ENCODE results near the gene ARPC1B.

GRCh38 chr7:99406557-99406956, 32.0 kb downstream of the ARPC1B start:
- TF ChIP-seq PBX3 (IDR thresholded peaks at IDR 0.05) (no peak), CTCF (IDR thresholded peaks at IDR 0.05) (no peak), POLR2AphosphoS5 (IDR thresholded peaks at IDR 0.05; ENCODE audit: low read depth, low read length) (no peak), SIN3A (IDR thresholded peaks at IDR 0.05; ENCODE audit: borderline replicate concordance, low read depth, low read length) (no peak), FOXM1 (IDR thresholded peaks at IDR 0.05; ENCODE audit: low read depth) (no peak), USF2 (IDR thresholded peaks at IDR 0.05; ENCODE audit: borderline replicate concordance, low read depth, low read length) (no peak), CHD2 (IDR thresholded peaks at IDR 0.05; ENCODE audit: low read length, partially characterized antibody) (no peak), EZH2phosphoT487 (IDR thresholded peaks at IDR 0.05; ENCODE audit: borderline replicate concordance, low read depth) (no peak), MAX (IDR thresholded peaks at IDR 0.05; ENCODE audit: low read depth) (no peak), RFX5 (IDR thresholded peaks at IDR 0.05; ENCODE audit: low read length) (no peak), IRF3 (IDR thresholded peaks at IDR 0.05; ENCODE audit: low read depth, low read length) (no peak), TAF1 (IDR thresholded peaks at IDR 0.05; ENCODE audit: borderline replicate concordance, low read depth, low read length) (no peak)

Measured in SK-N-SH (cell line).